ENCODE data around the gene C2CD3. TPM values are rescaled to one million over a fixed set of nuclear protein-coding genes. Genes with fewer than 3 reads are reported as not detected.
"Not testable (repeated sequence)": the region's sequence is repeated elsewhere in the genome, so short reads cannot be mapped to it uniquely, and the experiment has no call there.

C2CD3 gene
- total and polyA plus RNA-seq, 2 donors, result 12.2 to 13.6 TPM

DNA sequence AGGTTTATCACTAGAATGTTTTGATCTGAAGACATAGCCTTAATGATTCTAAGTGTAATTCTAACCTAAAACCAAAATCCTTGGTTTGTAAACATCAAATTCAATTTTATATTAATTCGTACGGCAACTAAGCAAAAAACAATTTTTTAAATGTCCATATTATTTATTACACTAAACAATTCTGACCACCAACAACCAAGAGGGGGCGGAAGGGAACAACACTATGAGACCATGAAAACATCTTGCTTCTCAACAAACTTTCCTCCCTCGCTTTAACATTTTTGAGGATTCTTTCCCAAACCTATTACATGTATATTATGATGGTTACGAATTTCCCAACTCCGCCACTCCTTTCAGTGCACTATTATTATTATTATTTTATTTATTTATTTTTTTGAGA lies 181.6 kb downstream of the C2CD3 start:
- H3K27ac ChIP-seq (ENCODE audit: low read depth in 1 of 2, low read length in 1 of 2), result no peak overlapping the region

GRCh38 chr11:73988227-73988626 lies 182.6 kb downstream of the C2CD3 start:
- Histone ChIP-seq H3K27me3 (ENCODE audit: control insufficient read depth in 2 of 2, insufficient read depth in 1 of 2, low read length in 1 of 2) (no peaks in the 10 kb centered on the region), H3K4me3 (ENCODE audit: low read length in 2 of 2) (no peak overlapping the region), H3K27ac (ENCODE audit: low read depth in 1 of 2, low read length in 1 of 2) (no peak overlapping the region), H3K4me1 (ENCODE audit: control insufficient read depth in 2 of 2, insufficient read depth in 2 of 2, low read length in 2 of 2) (peaks cover 2 to 22% of the 10 kb centered on the region in 2 donors), H3K9me3 (ENCODE audit: control insufficient read depth in 2 of 2, insufficient read depth in 1 of 2, low read length in 1 of 2) (no peaks in the 10 kb centered on the region), H3K36me3 (ENCODE audit: control insufficient read depth in 2 of 2, insufficient read depth in 2 of 2, low read length in 1 of 2) (no peaks in the 10 kb centered on the region)
- no peak for DNase-seq (ENCODE audit: low read depth in 6 of 9, low spot score in 9 of 9)
- WGBS, result 97% methylated on average over 7 of the region's 7 CpGs

More for the DNA sequence above, 181.6 kb downstream of the C2CD3 start:
- Histone ChIP-seq H3K4me3 (ENCODE audit: low read length in 2 of 2) (no peak overlapping the region), H3K27me3 (ENCODE audit: control insufficient read depth in 2 of 2, insufficient read depth in 1 of 2, low read length in 1 of 2) (no peaks in the 10 kb centered on the region), H3K4me1 (ENCODE audit: control insufficient read depth in 2 of 2, insufficient read depth in 2 of 2, low read length in 2 of 2) (peaks cover 2 to 13% of the 10 kb centered on the region in 2 donors), H3K36me3 (ENCODE audit: control insufficient read depth in 2 of 2, insufficient read depth in 2 of 2, low read length in 1 of 2) (no peaks in the 10 kb centered on the region), H3K9me3 (ENCODE audit: control insufficient read depth in 2 of 2, insufficient read depth in 1 of 2, low read length in 1 of 2) (no peaks in the 10 kb centered on the region)
- WGBS, result 97% methylated on average over 6 of the region's 6 CpGs
- no peak for DNase-seq (ENCODE audit: low read depth in 6 of 9, low spot score in 9 of 9)

DNA sequence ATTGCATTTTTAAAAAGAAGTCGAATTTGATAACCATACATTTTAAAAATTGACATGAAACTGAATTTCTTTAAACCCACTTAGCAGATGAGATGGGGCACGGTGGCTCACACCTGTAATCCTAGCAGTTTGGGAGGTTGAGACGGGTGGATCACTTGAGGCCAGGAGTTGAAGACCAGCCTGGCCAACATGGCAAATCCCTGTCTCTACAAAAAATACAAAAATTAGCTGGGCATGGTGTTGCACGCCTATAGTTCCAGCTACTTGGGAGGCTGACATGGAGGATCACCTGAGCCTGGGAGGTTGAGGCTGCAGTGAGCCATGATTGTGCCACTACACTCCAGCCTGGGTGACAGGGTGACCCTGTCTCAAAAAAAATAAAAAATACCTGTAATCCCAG lies 185.1 kb downstream of the C2CD3 start:
- not testable (repeated sequence) for DNase-seq (ENCODE audit: low read depth in 6 of 9, low spot score in 9 of 9); H3K27ac ChIP-seq (ENCODE audit: low read depth in 1 of 2, low read length in 1 of 2); H3K9me3 ChIP-seq (ENCODE audit: control insufficient read depth in 2 of 2, insufficient read depth in 1 of 2, low read length in 1 of 2); H3K4me3 ChIP-seq (ENCODE audit: low read length in 2 of 2); H3K27me3 ChIP-seq (ENCODE audit: control insufficient read depth in 2 of 2, insufficient read depth in 1 of 2, low read length in 1 of 2)
- Histone ChIP-seq H3K36me3 (ENCODE audit: control insufficient read depth in 2 of 2, insufficient read depth in 2 of 2, low read length in 1 of 2) (peaks cover 8 to 10% of the 10 kb centered on the region in 2 donors), H3K4me1 (ENCODE audit: control insufficient read depth in 2 of 2, insufficient read depth in 2 of 2, low read length in 2 of 2) (peaks cover 8 to 26% of the 10 kb centered on the region in 2 donors)
- 98% methylated on average over 4 of the region's 4 CpGs for WGBS

DNA sequence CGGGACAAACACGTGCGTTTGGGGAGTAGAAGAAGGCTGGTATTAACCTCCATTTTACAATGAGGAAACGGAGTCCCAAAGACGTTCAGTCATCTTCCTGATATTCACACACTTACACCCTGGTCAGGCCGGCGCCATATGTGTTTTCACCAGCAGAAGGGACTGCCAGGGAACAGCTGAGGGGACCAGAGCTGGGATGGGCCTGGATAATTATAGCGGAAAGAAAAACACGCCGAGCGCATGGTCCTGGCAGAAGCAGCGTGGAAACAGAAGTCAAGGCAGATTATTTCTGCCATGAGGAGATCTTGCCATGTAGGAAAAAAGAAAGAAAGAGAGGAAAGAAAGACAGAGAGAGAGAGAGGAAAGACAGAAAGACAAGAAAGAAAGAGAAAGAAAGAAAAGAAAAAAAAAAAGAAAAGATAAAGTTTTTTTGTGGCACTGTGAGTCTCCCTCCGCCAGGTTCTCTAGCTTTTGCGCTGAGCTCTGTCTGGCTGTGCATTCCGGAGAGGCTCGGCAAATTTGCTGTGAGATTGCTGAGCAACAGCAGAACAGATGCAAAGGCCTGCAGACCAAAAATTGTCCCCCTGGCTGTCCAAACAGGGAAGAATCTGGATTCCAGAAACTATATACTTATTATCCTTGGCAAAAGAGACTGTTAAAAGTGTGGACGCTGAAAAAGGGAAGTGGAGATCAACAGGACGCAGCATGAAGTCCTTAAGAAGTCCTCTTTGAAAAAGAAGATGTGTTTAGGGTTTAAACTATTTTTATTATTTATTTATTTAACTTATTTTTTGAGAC lies 186.9 kb downstream of the C2CD3 start:
- Histone ChIP-seq H3K36me3 (ENCODE audit: control insufficient read depth in 2 of 2, insufficient read depth in 2 of 2, low read length in 1 of 2) (peaks cover 14 to 21% of the 10 kb centered on the region in 2 donors), H3K27ac (ENCODE audit: low read depth in 1 of 2, low read length in 1 of 2) (peak overlapping the region; percentile 94 to 96), H3K4me3 (ENCODE audit: low read length in 2 of 2) (peak overlapping the region; percentile 65 to 96), H3K27me3 (ENCODE audit: control insufficient read depth in 2 of 2, insufficient read depth in 1 of 2, low read length in 1 of 2) (no peaks in the 10 kb centered on the region), H3K4me1 (ENCODE audit: control insufficient read depth in 2 of 2, insufficient read depth in 2 of 2, low read length in 2 of 2) (peaks cover 15 to 43% of the 10 kb centered on the region in 2 donors), H3K9me3 (ENCODE audit: control insufficient read depth in 2 of 2, insufficient read depth in 1 of 2, low read length in 1 of 2) (no peaks in the 10 kb centered on the region)
- DNase-seq (ENCODE audit: low read depth in 6 of 9, low spot score in 9 of 9), result peak in 1 of 9 donors; percentile 54
- 66% methylated on average over 18 of the region's 18 CpGs for WGBS

GRCh38 chr11:73982990-73983740 lies 187.6 kb downstream of the C2CD3 start:
- DNase-seq (ENCODE audit: low read depth in 6 of 9, low spot score in 9 of 9), result peak in 8 of 9 donors; percentile 76 to 96 (median 91)
- peaks cover 23 to 51% of the 10 kb centered on the region in 2 donors for H3K4me1 ChIP-seq (ENCODE audit: control insufficient read depth in 2 of 2, insufficient read depth in 2 of 2, low read length in 2 of 2)

DNA sequence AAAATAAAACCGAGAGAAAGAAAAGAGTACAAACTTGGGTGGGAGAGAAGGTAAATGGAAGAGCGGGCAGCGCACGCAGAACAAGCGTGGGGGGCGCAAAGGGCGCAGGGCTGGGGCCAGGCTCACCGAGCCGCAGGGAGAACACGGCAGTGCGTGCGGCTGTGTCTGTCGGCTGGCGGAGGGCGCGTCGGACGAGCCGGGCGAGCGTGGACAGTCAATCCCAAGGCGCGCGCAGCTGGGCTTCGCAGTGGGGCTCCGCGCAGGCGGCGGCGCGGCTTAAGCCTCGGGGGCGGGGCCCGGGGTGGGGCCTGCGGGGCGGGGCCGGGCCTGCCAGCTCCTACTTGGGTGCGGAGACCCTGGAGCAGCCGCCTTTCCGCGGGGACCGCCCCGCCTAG lies 188.2 kb downstream of the C2CD3 start, which contains the start of gene UCP2:
TSS of gene UCP2 (minus strand) at position 249 of the 395 bp plus-strand sequence. CDS start 4,465 bp downstream, outside the sequence.
- under 1% methylated on average over 43 of the region's 43 CpGs for WGBS
- Histone ChIP-seq H3K4me3 (ENCODE audit: low read length in 2 of 2) (peak within 1 kb of the TSS; percentile 65 to 96), H3K9me3 (ENCODE audit: control insufficient read depth in 2 of 2, insufficient read depth in 1 of 2, low read length in 1 of 2) (no peaks in the 10 kb centered on the region), H3K36me3 (ENCODE audit: control insufficient read depth in 2 of 2, insufficient read depth in 2 of 2, low read length in 1 of 2) (peaks cover 27 to 35% of the 10 kb centered on the region in 2 donors), H3K4me1 (ENCODE audit: control insufficient read depth in 2 of 2, insufficient read depth in 2 of 2, low read length in 2 of 2) (peaks cover 28 to 57% of the 10 kb centered on the region in 2 donors), H3K27ac (ENCODE audit: low read depth in 1 of 2, low read length in 1 of 2) (peak within 1 kb of the TSS; percentile 96), H3K27me3 (ENCODE audit: control insufficient read depth in 2 of 2, insufficient read depth in 1 of 2, low read length in 1 of 2) (no peaks in the 10 kb centered on the region)
- peak in 7 of 9 donors; percentile 68 to 90 (median 81) for DNase-seq (ENCODE audit: low read depth in 6 of 9, low spot score in 9 of 9)

More at GRCh38 chr11:73982990-73983740, 187.6 kb downstream of the C2CD3 start:
- Histone ChIP-seq H3K4me3 (ENCODE audit: low read length in 2 of 2) (peak overlapping the region; percentile 65 to 96), H3K9me3 (ENCODE audit: control insufficient read depth in 2 of 2, insufficient read depth in 1 of 2, low read length in 1 of 2) (no peaks in the 10 kb centered on the region), H3K36me3 (ENCODE audit: control insufficient read depth in 2 of 2, insufficient read depth in 2 of 2, low read length in 1 of 2) (peaks cover 22 to 29% of the 10 kb centered on the region in 2 donors), H3K27ac (ENCODE audit: low read depth in 1 of 2, low read length in 1 of 2) (peak overlapping the region; percentile 94 to 96), H3K27me3 (ENCODE audit: control insufficient read depth in 2 of 2, insufficient read depth in 1 of 2, low read length in 1 of 2) (no peaks in the 10 kb centered on the region)
- 4% methylated on average over 56 of the region's 56 CpGs for WGBS

GRCh38 chr11:73981051-73981805 lies 189.6 kb downstream of the C2CD3 start:
- H3K36me3 ChIP-seq (ENCODE audit: control insufficient read depth in 2 of 2, insufficient read depth in 2 of 2, low read length in 1 of 2), result peaks cover 41 to 48% of the 10 kb centered on the region in 2 donors
- peaks cover 37 to 68% of the 10 kb centered on the region in 2 donors for H3K4me1 ChIP-seq (ENCODE audit: control insufficient read depth in 2 of 2, insufficient read depth in 2 of 2, low read length in 2 of 2)
- 84% methylated on average over 13 of the region's 13 CpGs for WGBS
- H3K9me3 ChIP-seq (ENCODE audit: control insufficient read depth in 2 of 2, insufficient read depth in 1 of 2, low read length in 1 of 2), result no peaks in the 10 kb centered on the region
- H3K27me3 ChIP-seq (ENCODE audit: control insufficient read depth in 2 of 2, insufficient read depth in 1 of 2, low read length in 1 of 2), result no peaks in the 10 kb centered on the region
- no peak for DNase-seq (ENCODE audit: low read depth in 6 of 9, low spot score in 9 of 9)
- peak overlapping the region; percentile 65 to 96 for H3K4me3 ChIP-seq (ENCODE audit: low read length in 2 of 2)
- peak overlapping the region; percentile 95 to 96 for H3K27ac ChIP-seq (ENCODE audit: low read depth in 1 of 2, low read length in 1 of 2)

GRCh38 chr11:73980001-73980961 lies 190.5 kb downstream of the C2CD3 start:
- Histone ChIP-seq H3K27ac (ENCODE audit: low read depth in 1 of 2, low read length in 1 of 2) (peak overlapping the region; percentile 95 to 96), H3K36me3 (ENCODE audit: control insufficient read depth in 2 of 2, insufficient read depth in 2 of 2, low read length in 1 of 2) (peaks cover 50 to 58% of the 10 kb centered on the region in 2 donors), H3K4me1 (ENCODE audit: control insufficient read depth in 2 of 2, insufficient read depth in 2 of 2, low read length in 2 of 2) (peaks cover 41 to 74% of the 10 kb centered on the region in 2 donors), H3K27me3 (ENCODE audit: control insufficient read depth in 2 of 2, insufficient read depth in 1 of 2, low read length in 1 of 2) (no peaks in the 10 kb centered on the region), H3K9me3 (ENCODE audit: control insufficient read depth in 2 of 2, insufficient read depth in 1 of 2, low read length in 1 of 2) (peaks cover 0 to 1% of the 10 kb centered on the region in 2 donors), H3K4me3 (ENCODE audit: low read length in 2 of 2) (peak overlapping the region; percentile 65 to 96)
- peak; percentile 76 to 97 (median 92) for DNase-seq (ENCODE audit: low read depth in 6 of 9, low spot score in 9 of 9)
- 28% methylated on average over 6 of the region's 6 CpGs for WGBS
